Smooth muscle cell of the pulmonary artery (primary cell): Measurements from ENCODE around the gene GOLGA8G. TPM values are rescaled to one million over a fixed set of nuclear protein-coding genes. Genes with fewer than 3 reads are reported as not detected.

Experiments used
- total RNA-seq: library from RNA; depleted of rRNA; stranded (reverse); fragments of >200 nt; gene quantifications from 2 replicates; pipeline ENCODE4 v1.2.3, GENCODE V29; 2014

GOLGA8G gene, protein sequence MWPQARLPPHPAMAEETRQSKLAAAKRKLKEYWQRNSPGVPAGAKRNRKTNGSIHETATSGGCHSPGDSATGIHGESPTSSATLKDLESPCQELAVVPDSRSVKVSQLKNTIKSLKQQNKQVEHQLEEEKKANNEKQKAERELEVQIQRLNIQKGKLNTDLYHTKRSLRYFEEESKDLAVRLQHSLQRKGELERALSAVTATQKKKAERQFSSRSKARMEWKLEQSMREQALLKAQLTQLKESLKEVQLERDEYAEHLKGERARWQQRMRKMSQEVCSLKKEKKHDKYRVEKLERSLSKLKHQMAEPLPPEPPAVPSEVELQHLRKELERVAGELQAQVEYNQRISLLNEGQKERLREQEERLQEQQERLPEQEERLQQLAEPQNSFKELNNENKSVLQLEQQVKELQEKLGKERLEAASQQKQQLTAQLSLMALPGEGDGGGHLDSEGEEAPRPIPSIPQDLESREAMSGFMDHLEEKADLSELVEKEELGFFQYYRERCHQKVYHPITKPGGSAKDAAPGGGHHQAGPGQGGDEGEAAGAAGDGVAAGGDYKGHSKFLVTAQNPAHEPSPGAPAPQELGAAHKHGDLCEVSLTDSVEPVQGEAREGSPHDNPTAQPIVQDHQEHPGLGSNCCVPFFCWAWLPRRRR
- not detected in 2 replicates for total RNA-seq

DNA sequence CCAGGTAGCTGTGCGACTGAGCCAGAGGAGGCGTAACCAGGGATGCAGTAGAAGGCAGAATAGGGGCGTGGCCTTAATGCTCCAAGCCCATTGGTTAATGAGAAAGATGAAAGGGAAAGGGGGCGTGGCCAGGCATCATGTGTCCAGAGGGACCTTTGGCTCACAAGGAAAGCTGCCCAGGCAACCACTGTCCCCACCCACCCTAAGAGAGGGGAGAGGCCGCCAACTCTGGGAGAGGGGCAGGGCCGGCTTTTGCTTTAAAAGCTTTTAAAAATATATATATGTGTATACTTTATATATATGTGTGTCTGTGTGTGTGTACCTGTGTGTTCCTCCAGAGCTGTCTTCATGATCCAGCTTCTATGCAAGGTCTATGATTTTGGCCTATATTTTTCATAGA lies at the start of gene GOLGA8G:
GOLGA8G (minus strand) TSS at position 18 of the 400 bp plus-strand sequence. CDS start 62 bp downstream, outside the sequence.

GRCh38 chr15:28553268-28553667 lies 20.5 kb upstream of the GOLGA8G start, which contains the start of gene GOLGA6L25:
Gene GOLGA6L25 (plus strand): TSS chr15:28553568. CDS start chr15:28553629, 61 bp downstream.

Other genes starting within 250 kb of the GOLGA8G start
- gene HERC2, start 210.8 kb downstream of the GOLGA8G start, total RNA-seq = 72.0 and 92.2 TPM in 2 replicates
- gene GOLGA6L24, start 174.9 kb downstream of the GOLGA8G start, total RNA-seq = not detected in 2 replicates
- gene GOLGA8F, start 154.3 kb downstream of the GOLGA8G start, total RNA-seq = not detected in 2 replicates
- not detected in 2 replicates for gene GOLGA6L25, start 20.6 kb upstream of the GOLGA8G start, total RNA-seq
- gene GOLGA8M, start 179.4 kb upstream of the GOLGA8G start, total RNA-seq = 1.8 and 2.0 TPM in 2 replicates